Coronary artery (tissue), 2 donors: ENCODE data around the gene ZNRD2.
A peak's percentile ranks its signal among the peaks of the same experiment; 100 is the strongest.
"Not testable (repeated sequence)": the region's sequence is repeated elsewhere in the genome, so short reads cannot be mapped to it uniquely, and the experiment has no call there.

ENCODE experiments used
- DNase-seq: peaks from one replicate; pipeline ENCODE4 v3.0.0-alpha.2; 2017; ENCODE audit warnings: low spot score
- H3K27ac ChIP-seq, 2 donors: fragments of 200-600 bp; sonication (generic); one replicate each; pipeline ENCODE4 v1.5.1; 2016 to 2019
- H3K4me3 ChIP-seq: fragments of 200-600 bp; sonication (generic); 2 replicates; pipeline ENCODE4 v1.5.1; 2016; ENCODE audit warnings: mild to moderate bottlenecking, moderate library complexity
- CTCF ChIP-seq: fragments of 200-600 bp; sonication (generic); IDR thresholded peaks from one replicate; pipeline ENCODE4 v1.5.1; 2019; ENCODE audit warnings: antibody characterized with exemption

The ZNRD2 gene, protein sequence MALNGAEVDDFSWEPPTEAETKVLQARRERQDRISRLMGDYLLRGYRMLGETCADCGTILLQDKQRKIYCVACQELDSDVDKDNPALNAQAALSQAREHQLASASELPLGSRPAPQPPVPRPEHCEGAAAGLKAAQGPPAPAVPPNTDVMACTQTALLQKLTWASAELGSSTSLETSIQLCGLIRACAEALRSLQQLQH

DNA sequence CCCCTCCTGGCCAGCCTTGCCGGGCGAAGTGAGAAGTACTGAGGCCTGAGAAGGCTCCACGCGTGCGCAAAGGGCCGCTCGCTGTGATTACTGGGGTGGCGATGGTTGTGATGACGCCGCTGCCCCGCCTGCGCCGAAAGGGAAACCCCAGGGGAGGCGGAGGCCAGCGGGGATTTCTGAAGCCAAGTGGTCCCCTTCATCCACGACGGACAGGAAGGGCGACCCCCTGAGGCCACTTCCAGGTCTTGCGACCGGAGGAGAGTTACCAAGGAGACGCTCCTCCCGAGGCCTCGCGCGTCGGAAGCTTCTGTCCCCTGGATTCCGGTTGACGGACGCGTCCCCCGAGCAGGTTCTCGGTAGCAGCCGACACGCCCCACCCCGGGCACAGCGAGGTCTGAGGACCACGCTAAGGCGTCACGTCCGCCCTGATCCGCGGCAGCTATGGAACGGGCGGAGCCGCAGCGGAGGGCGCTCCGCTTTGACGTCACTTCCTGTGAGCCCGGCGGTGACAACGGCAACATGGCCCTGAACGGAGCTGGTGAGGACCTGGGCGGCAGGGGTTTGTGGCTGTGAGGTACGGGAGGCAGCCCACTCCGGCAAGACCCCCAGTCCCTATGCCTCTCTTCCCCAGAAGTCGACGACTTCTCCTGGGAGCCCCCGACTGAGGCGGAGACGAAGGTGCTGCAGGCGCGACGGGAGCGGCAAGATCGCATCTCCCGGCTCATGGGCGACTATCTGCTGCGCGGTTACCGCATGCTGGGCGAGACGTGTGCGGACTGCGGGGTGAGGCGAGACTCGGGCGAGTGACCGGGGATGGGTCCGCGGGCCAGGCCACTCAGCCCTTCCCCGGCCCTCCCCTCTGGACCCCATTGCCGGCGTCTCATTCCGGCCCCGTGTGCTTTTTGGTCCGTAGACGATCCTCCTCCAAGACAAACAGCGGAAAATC, at the start of gene ZNRD2:
Gene ZNRD2 (plus strand): TSS at position 505 of the 946 bp plus-strand sequence. CDS start 15 bp downstream, at position 520.
- H3K27ac ChIP-seq, result peak within 1 kb of the TSS; percentile 96 to 100
- DNase-seq, result peak; percentile 99
- H3K4me3 ChIP-seq, result peak within 1 kb of the TSS; percentile 98
- TF ChIP-seq CTCF, result no peak

DNA sequence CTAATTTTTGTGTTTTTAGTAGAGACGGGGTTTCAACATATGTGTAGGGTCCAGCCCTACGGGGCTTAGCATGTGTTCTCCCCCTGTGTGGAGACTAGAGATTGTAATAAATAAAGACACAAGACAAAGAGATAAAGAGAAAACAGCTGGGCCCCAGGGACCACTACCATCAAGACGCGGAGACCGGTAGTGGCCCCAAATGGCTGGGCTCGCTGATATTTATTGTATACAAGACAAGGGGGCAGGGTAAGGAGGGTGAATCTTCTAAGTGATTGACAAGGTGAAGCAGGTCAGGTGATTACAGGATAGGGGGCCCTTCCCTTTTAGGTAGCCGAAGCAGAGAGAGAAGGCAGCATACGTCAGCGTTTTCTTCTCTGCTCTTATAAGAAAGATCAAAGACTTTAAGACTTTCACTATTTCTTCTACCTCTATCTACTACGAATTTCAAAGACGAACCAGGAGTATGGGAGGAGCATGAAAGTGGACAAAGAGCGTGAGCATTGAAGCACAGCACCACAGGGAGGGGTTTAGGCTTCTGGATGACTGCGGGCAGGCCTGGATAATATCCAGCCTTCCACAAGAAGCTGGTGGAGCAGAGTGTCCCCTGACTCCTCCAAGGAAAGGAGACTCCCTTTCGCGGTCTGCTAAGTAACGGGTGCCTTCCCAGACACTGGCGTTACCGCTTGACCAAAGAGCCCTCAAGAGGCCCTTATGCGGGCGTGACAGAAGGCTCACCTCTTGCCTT, 48.3 kb upstream of the ZNRD2 start:
- H3K27ac ChIP-seq, DNase-seq: not testable (repeated sequence)

GRCh38 chr11:65522718-65523630, 47.3 kb upstream of the ZNRD2 start:
- DNase-seq, H3K4me3 ChIP-seq, H3K27ac ChIP-seq: not testable (repeated sequence)

More for the DNA sequence above, 48.3 kb upstream of the ZNRD2 start:
- not testable (repeated sequence) for H3K4me3 ChIP-seq

GRCh38 chr11:65523631-65523968, 46.7 kb upstream of the ZNRD2 start:
- not testable (repeated sequence) for H3K4me3 ChIP-seq, DNase-seq
- H3K27ac ChIP-seq, result peak overlapping the region in 1 of 2 donors; percentile 79

DNA sequence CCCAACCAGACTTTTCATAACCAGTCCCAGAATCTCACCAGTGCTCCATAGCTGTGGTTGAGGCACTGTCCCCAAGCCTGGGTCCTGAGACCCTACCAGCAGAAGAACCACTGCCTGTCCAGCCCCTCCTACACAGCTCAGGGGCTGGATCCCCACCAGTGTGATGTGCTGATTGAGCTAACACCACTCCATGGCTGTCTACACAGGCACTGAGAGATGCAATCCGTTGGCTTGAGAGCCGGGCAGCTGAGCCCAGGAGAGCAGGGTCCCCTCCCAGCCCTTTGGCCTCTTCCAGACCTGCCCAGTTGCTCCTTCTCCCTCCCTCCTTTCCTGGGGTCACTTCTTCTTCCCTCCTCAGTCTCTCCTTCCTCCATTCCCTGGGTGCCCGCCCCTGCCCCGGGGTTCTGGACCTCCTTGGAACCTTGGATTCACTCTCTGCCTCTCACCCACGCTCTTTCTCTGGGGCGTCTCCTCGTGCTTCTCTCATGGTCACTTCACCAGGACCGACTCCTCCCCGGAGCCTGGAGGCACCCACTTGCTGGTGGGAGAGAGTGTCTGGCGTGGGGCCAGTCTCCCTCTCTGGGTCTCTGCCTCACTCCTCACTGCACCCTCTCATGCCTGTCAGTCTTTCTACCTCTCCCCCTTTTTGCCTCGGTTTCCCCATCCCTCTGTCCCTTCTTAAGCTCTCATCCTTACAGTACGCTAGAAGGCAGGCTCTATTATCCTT, 46.1 kb upstream of the ZNRD2 start:
- no peak for TF ChIP-seq CTCF
- Histone ChIP-seq H3K4me3 (peak overlapping the region; percentile 88), H3K27ac (peak overlapping the region; percentile 48 to 79)
- DNase-seq, result no peak

DNA sequence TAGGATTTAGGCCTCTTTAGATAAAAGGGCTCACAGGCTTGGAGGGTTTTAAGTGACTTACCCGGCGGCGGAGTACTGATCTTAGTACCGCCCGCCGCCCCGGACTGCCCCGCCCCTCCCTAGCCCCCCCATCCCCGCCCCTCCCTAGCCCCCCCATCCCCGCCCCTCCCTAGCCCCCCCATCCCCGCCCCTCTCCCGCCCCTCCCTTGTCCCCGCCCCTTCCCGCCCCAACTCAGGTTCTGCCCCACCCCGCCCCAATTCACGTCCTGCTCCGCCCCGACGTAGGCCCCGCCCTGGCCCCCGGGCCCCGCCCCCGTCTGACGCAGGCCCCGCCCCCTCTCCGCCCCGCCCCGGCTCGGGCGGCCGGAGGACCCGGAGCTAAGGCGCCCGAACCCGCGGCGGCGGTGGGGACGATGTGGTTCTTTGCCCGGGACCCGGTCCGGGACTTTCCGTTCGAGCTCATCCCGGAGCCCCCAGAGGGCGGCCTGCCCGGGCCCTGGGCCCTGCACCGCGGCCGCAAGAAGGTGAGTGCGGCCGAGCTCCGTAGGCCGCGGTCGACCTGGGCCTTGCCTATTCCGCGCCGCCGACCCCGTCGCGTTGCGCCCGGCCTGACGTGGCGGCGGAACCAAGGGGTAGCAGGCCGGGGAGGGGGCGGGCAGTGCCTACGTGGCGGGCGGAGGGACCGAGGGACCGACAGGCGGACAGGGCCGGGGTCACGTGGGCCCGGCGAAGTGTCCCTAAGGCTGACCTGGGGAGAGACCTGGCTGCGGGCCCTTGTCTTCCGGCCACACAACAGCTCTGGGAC, 45.3 kb upstream of the ZNRD2 start, which contains the start of gene SCYL1:
Gene SCYL1 (plus strand): TSS at position 343 of the 805 bp plus-strand sequence. CDS start 71 bp downstream, at position 414.
- peak; percentile 89 for DNase-seq
- no peak for TF ChIP-seq CTCF
- peak within 1 kb of the TSS; percentile 90 to 92 for H3K27ac ChIP-seq

More for the DNA sequence above, 45.3 kb upstream of the ZNRD2 start, which contains the start of gene SCYL1:
- H3K4me3 ChIP-seq, result peak within 1 kb of the TSS; percentile 88
